ENCODE results near the gene GAL3ST1.

GAL3ST1 gene

DNA sequence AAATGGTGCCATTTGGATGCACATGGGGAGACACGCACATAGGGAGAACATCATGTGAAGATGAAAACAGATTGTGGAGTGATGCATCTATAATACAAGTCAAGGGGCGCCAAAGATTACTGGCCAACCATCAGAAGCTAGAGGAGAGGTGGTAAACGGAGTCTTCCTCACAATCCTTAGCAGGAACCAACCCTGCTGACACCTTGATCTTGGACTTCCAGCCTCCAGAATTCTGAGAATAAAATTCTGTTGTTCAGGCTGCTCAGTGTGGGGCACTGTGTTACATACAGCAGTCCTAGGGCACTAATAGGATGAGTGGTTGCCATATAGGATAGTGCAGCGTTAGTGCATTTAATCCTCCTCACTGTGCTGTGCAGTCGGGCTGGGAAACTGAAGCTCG is 61.0 kb downstream of the GAL3ST1 start:
- TF ChIP-seq, protein P1, sequence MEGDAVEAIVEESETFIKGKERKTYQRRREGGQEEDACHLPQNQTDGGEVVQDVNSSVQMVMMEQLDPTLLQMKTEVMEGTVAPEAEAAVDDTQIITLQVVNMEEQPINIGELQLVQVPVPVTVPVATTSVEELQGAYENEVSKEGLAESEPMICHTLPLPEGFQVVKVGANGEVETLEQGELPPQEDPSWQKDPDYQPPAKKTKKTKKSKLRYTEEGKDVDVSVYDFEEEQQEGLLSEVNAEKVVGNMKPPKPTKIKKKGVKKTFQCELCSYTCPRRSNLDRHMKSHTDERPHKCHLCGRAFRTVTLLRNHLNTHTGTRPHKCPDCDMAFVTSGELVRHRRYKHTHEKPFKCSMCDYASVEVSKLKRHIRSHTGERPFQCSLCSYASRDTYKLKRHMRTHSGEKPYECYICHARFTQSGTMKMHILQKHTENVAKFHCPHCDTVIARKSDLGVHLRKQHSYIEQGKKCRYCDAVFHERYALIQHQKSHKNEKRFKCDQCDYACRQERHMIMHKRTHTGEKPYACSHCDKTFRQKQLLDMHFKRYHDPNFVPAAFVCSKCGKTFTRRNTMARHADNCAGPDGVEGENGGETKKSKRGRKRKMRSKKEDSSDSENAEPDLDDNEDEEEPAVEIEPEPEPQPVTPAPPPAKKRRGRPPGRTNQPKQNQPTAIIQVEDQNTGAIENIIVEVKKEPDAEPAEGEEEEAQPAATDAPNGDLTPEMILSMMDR (IDR thresholded peaks at IDR 0.05; ENCODE audit: low read depth, low read length): no peak
- DNase-seq (ENCODE audit: low read depth, low spot score): no peak
- in situ Hi-C loops (cut with HindIII; ENCODE audit: low sequenced_read_pairs): no loop called here
- H3K4me3 ChIP-seq (ENCODE audit: low read depth, low read length): no peak overlapping the region

DNA sequence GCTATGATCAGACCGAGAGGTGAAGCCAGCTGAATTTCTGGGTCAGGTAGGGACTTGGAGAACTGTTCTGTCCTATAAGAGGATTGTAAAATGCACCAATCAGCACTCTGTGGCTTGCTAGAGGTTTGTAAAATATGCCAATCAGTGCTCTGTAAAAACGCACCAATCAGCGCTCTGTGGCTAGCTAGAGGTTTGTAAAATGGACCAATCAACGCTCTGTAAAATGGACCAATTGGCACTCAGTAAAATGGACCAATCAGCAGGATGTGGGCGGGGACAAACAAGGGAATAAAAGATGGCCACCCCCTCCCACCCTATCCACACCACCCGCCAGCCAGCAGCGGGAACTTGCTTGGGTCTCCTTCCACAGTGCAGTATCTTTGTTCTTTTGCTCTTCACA is 62.6 kb downstream of the GAL3ST1 start:
- in situ Hi-C loops (cut with HindIII; ENCODE audit: low sequenced_read_pairs): no loop called here
- TF ChIP-seq, protein P1 (IDR thresholded peaks at IDR 0.05; ENCODE audit: low read depth, low read length): no peak
- no peak for DNase-seq (ENCODE audit: low read depth, low spot score)
- no peak overlapping the region for H3K4me3 ChIP-seq (ENCODE audit: low read depth, low read length)

DNA sequence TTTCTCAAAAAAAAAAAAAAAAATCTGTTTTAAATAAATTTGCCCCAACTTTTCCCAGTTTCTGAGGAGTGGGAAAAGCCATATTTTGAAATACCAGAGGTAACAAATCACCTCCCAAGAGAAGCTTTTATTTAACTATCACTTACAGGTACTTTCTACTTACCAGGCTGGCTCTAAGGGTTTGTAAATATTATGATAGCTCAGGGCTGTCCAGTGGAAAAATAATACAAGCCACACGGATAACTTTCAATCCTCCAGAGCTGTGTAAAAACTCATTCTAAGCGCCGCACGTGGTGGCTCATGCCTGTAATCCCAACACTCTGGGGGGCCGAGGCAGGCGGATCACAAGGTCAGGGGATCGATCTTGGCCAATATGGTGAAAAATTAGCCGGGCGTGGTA is 63.4 kb downstream of the GAL3ST1 start:
- TF ChIP-seq, protein P1 (IDR thresholded peaks at IDR 0.05; ENCODE audit: low read depth, low read length): no peak
- no peak for DNase-seq (ENCODE audit: low read depth, low spot score)
- in situ Hi-C loops (cut with HindIII; ENCODE audit: low sequenced_read_pairs): no loop called here
- no peak overlapping the region for H3K4me3 ChIP-seq (ENCODE audit: low read depth, low read length)

DNA sequence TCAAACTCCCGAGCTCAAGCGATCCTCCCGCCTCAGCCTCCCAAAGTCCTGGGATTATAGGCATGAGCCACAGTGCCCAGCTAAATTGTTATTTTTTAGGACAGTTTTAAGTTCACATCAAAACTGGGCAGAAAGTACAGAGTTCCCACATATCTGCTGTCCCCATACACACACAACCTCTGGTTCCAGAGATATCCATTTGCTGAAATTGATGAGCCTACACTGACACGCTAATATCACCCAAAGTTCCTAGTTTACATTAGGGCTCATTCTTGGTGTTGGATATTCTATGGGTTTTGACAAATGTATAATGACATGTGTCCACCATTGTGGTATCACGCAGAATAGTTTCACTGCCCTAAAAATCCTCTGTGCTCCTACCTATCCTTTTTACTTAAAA is 66.2 kb downstream of the GAL3ST1 start:
- TF ChIP-seq, protein P1 (IDR thresholded peaks at IDR 0.05; ENCODE audit: low read depth, low read length): no peak
- no peak for DNase-seq (ENCODE audit: low read depth, low spot score)
- H3K4me3 ChIP-seq (ENCODE audit: low read depth, low read length): no peak overlapping the region
- in situ Hi-C loops (cut with HindIII; ENCODE audit: low sequenced_read_pairs): no loop called here

DNA sequence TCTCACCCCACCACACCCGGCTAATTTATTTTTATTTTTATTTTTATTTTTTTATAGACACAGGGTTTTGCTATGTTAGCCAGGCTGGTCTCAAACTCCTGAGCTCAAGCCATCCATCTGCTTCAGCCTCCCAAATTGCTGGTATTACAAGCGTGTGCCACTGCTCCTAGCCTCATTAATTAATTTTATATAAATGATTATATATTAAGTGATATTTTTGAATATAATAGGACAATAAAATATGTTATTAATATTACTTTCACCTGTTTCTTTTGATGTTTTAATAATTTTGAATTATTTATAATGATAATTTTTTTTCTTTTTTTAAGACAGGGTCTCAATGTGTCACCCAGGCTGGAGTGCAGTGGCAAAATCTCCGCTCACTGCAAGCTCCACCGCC is 66.8 kb downstream of the GAL3ST1 start:
- no peak overlapping the region for H3K4me3 ChIP-seq (ENCODE audit: low read depth, low read length)
- DNase-seq (ENCODE audit: low read depth, low spot score): no peak
- in situ Hi-C loops (cut with HindIII; ENCODE audit: low sequenced_read_pairs): no loop called here
- TF ChIP-seq, protein P1 (IDR thresholded peaks at IDR 0.05; ENCODE audit: low read depth, low read length): no peak

DNA sequence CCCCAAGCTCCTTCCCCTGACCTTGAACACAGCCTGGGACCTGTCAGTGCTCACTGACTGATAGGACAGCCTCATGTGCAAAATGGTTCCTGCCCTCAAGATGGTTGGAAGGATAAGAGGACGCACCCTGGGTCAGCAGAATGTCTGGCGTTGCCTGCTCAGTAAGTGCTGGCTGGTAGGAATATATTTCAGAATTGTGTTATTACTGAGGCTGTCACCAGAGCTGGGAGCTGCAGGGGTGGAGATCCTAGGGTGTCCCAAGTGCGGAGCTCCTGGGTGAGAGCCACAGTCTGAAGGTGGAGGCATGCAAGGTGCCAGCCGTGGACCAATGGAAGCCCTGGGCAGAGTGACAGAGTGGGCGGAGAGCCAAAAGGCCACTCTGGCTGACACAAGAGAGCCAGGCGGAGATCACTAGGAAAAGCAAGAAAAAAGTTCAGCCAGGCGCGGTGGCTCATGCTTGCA is 67.9 kb downstream of the GAL3ST1 start:
- no peak for DNase-seq (ENCODE audit: low read depth, low spot score)
- H3K4me3 ChIP-seq (ENCODE audit: low read depth, low read length): no peak overlapping the region
- in situ Hi-C loops (cut with HindIII; ENCODE audit: low sequenced_read_pairs): no loop called here
- TF ChIP-seq, protein P1 (IDR thresholded peaks at IDR 0.05; ENCODE audit: low read depth, low read length): no peak

All from astrocyte of the spinal cord (primary cell).